ENCODE results near the gene PYROXD2.

GRCh38 chr10:98380493-98381339 lies 34.3 kb downstream of the PYROXD2 start:
- TF ChIP-seq GATA3 (IDR thresholded peaks at IDR 0.05; ENCODE audit: low read depth, low read length) (no peak), GATA2 (IDR thresholded peaks at IDR 0.05; ENCODE audit: low read depth, low read length) (no peak)
